ENCODE data around the gene RALGPS1. TPM values are rescaled to one million over a fixed set of nuclear protein-coding genes. Genes with fewer than 3 reads are reported as not detected.

The RALGPS1 gene
- total and polyA plus RNA-seq, 2 of the 13 experiments (the other 11 are each of a cell fraction or from before 2014, with no cell fraction given) = 3.7 to 6.5 TPM

DNA sequence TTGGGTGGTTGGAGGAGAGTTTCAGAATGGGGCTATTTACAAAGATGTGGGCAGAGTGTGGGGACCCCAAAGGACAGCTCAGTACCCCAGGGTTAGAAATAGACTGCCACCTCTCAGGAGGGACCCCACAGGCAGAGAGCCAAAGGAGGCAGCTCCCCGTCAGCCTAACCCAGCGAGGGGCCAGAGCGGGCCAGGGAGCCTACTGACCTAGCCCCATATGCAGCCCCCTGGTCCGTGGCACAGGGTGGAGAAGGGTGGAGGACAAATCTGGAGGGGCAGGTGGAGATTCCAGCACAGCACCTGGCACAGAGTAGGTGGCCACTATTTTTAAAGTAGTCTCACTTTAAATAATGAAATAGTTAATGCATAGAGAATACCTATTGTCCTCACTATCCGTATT lies 275.0 kb downstream of the RALGPS1 start:
- in situ Hi-C loops (cut with HindIII; ENCODE audit: extremely low pct_ligation_motif_present, low pct_unique_long_range_greater_than_20kb) (loop anchor here (10.0 kb wide), 1 partner anchor 225 kb away; no protein-coding TSS in a partner anchor), intact Hi-C loops (cut with micrococcal nuclease; ENCODE audit: unreplicated experiment) (no loop called here)
- ChIA-PET CTCF (ENCODE audit: low intra/inter-chr PET ratio, low total read pairs) (no interaction called here), POLR2A (no interaction called here)
- H3K4me3 ChIP-seq (replicated peaks in 1 of 3; ENCODE audit: insufficient read depth in 1 of 3, low read depth in 2 of 3, low read length in 3 of 3) = no peak overlapping the region
- H3K36me3 ChIP-seq (replicated peaks in 1 of 2; ENCODE audit: control insufficient read depth in 1 of 2, insufficient read depth in 2 of 2, low read length in 2 of 2) = no peaks in the 10 kb centered on the region
- H3K4me1 ChIP-seq (ENCODE audit: insufficient read depth, low read length) = peaks cover 41% of the 10 kb centered on the region
- no peak overlapping the region for H3K27ac ChIP-seq (ENCODE audit: extremely low read length, insufficient read depth, low read length)
- WGBS (ENCODE audit: low lambda C conversion rate) = 57% methylated on average over 5 of the region's 5 CpGs
- BruUV-seq (replicated peaks) = no TSS peak
- H2AFZ ChIP-seq (ENCODE audit: low read length) = no peak overlapping the region
- ATAC-seq = no peak
- H4K20me1 ChIP-seq (ENCODE audit: insufficient read depth, low read length) = no peaks in the 10 kb centered on the region
- H3K9ac ChIP-seq (ENCODE audit: insufficient read depth, low read depth, low read length) = no peak overlapping the region
- FAIRE-seq = no peak
- no peaks in the 10 kb centered on the region for H3K9me3 ChIP-seq (ENCODE audit: low read length)
- no peaks in the 10 kb centered on the region for H3K27me3 ChIP-seq (ENCODE audit: control insufficient read depth in 1 of 2, insufficient read depth in 2 of 2, low read length in 2 of 2)
- no peak for DNase-seq (ENCODE audit: low spot score)
- TF ChIP-seq ZNF567 (CRISPR knock-in tag; IDR thresholded peaks at IDR 0.05; ENCODE audit: borderline replicate concordance) (no peak), REPIN1 (CRISPR knock-in tag; IDR thresholded peaks at IDR 0.05; ENCODE audit: borderline replicate concordance, low read depth) (no peak), RXRA (CRISPR knock-in tag; IDR thresholded peaks at IDR 0.05) (no peak), NFYC (CRISPR knock-in tag; IDR thresholded peaks at IDR 0.05) (no peak), ADNP (CRISPR knock-in tag; IDR thresholded peaks at IDR 0.05) (no peak), FLYWCH1 (CRISPR knock-in tag; IDR thresholded peaks at IDR 0.05) (no peak), PHF5A (CRISPR knock-in tag; IDR thresholded peaks at IDR 0.05; ENCODE audit: low read depth, unreplicated experiment) (no peak), SMARCE1 (IDR thresholded peaks at IDR 0.05; ENCODE audit: borderline replicate concordance) (no peak)
- TF ChIP-seq, protein P1, sequence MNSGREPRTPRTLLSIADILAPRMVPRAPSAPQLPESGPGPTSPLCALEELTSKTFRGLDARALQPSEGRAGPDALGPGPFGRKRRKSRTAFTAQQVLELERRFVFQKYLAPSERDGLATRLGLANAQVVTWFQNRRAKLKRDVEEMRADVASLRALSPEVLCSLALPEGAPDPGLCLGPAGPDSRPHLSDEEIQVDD (CRISPR knock-in tag; IDR thresholded peaks at IDR 0.05; ENCODE audit: borderline replicate concordance) = no peak
- TF ChIP-seq, protein P2, sequence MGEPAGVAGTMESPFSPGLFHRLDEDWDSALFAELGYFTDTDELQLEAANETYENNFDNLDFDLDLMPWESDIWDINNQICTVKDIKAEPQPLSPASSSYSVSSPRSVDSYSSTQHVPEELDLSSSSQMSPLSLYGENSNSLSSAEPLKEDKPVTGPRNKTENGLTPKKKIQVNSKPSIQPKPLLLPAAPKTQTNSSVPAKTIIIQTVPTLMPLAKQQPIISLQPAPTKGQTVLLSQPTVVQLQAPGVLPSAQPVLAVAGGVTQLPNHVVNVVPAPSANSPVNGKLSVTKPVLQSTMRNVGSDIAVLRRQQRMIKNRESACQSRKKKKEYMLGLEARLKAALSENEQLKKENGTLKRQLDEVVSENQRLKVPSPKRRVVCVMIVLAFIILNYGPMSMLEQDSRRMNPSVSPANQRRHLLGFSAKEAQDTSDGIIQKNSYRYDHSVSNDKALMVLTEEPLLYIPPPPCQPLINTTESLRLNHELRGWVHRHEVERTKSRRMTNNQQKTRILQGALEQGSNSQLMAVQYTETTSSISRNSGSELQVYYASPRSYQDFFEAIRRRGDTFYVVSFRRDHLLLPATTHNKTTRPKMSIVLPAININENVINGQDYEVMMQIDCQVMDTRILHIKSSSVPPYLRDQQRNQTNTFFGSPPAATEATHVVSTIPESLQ (CRISPR knock-in tag; conservative IDR thresholded peaks at IDR 0.05) = no peak
- no peak overlapping the region for H3K4me2 ChIP-seq (ENCODE audit: low read depth, low read length)
- no peaks in the 10 kb centered on the region for H3K79me2 ChIP-seq (ENCODE audit: insufficient read depth, low read length)

Data from HepG2 (cell line).